Fibroblast of lung (primary cell): ENCODE results near the gene CC2D1A.

Source experiments
- EZH2 ChIP-seq: IDR thresholded peaks from 2 replicates; pipeline ENCODE4 v1.5.1; 2012; ENCODE audit warnings: low read length, control low read depth, mild to moderate bottlenecking; ENCODE audit errors: missing control alignments
- TF ChIP-seq, protein P1 (sequence below), 2 donors: IDR thresholded peaks in 1 of 2; conservative IDR thresholded peaks in 1 of 2; 1 replicate in 1 of 2; 2 replicates in 1 of 2; pipeline ENCODE4 v1.5.1; 2011 to 2012; ENCODE audit warnings: low read length in 2 of 2, control low read depth in 1 of 2, inconsistent platforms in 1 of 2, low read depth in 1 of 2, mild to moderate bottlenecking in 1 of 2

DNA sequence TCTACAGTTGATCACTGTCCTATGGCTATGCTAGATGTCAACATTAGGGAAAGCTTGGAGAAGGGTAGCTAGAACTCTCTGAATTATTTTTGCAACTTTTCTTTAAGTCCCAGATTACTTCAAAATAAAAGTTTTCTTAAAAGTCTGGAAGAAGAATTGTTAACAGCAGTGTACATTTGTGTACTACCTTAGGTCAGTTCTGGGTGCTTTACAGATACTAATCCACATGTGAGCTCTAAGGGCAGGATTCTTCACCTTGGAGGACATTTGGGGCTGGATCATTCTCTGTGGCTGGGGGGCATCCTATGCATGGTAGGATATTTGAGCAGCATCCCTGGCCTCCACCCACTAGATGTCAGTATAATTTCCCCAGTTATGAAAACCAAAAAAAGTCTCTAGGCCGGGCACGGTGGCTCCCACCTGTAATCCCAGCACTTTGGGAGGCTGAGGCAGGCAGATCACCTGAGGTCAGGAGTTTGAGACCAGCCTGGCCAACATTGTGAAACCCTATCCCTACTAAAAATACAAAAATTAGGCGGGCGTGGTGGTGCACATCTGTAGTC, 2.9 kb upstream of the CC2D1A start:
- no peak for TF ChIP-seq EZH2
- TF ChIP-seq, protein P1, sequence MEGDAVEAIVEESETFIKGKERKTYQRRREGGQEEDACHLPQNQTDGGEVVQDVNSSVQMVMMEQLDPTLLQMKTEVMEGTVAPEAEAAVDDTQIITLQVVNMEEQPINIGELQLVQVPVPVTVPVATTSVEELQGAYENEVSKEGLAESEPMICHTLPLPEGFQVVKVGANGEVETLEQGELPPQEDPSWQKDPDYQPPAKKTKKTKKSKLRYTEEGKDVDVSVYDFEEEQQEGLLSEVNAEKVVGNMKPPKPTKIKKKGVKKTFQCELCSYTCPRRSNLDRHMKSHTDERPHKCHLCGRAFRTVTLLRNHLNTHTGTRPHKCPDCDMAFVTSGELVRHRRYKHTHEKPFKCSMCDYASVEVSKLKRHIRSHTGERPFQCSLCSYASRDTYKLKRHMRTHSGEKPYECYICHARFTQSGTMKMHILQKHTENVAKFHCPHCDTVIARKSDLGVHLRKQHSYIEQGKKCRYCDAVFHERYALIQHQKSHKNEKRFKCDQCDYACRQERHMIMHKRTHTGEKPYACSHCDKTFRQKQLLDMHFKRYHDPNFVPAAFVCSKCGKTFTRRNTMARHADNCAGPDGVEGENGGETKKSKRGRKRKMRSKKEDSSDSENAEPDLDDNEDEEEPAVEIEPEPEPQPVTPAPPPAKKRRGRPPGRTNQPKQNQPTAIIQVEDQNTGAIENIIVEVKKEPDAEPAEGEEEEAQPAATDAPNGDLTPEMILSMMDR (conservative IDR thresholded peaks at IDR 0.05 in 1 of 2, IDR thresholded peaks at IDR 0.05 in 1 of 2; ENCODE audit: low read depth in 1 of 2, low read length in 2 of 2), result peak; percentile 20 to 37
